ENCODE measurements around the gene RNF214.
"Not testable (repeated sequence)": the region's sequence is repeated elsewhere in the genome, so short reads cannot be mapped to it uniquely, and the experiment has no call there.

The RNF214 gene

DNA sequence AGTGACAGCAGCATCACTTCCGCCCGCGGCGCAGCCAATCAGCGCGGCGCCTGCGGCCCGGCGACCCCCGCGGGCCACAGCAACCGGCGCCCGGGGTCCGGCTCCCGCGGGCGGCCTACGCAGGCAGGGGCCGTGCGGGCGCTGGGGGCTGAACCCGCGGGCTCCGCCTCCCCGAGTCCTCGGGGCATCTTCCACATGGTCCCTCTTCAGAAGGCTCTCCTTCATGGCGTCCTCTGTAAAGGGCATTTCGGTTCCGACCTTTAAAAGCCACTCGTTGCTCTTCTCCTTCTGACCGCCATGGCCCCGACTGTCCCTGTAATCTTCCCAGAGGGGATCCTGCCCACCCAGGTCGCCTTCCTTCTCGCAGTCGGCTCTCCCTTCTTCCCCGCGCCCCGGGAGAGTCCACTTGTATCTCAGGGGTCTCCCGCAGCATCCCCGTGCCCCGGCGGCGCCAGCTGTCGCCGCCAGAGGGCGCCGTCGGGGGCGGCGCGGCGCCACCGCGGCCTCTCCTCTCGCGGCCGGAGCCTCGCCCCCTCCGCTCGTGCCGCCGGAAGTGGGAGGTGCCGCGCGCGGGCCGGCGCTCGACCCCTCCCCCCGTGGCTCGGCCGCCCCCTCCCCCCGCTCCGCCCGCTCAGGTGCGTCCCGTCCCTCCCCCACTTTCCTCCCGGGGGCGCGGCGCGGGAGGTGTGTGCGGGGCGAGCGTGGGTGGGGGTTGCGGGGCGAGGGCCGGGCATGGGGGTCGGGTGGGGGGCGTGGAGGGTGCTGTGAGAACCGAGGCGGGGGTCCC lies at the start of gene RNF214:
Gene RNF214 (plus strand): TSS at position 580 of the 787 bp plus-strand sequence. CDS start 1,602 bp downstream, outside the sequence.
- DNase-seq (ENCODE audit: low read depth in 2 of 2) = peak; percentile 43 to 53

DNA sequence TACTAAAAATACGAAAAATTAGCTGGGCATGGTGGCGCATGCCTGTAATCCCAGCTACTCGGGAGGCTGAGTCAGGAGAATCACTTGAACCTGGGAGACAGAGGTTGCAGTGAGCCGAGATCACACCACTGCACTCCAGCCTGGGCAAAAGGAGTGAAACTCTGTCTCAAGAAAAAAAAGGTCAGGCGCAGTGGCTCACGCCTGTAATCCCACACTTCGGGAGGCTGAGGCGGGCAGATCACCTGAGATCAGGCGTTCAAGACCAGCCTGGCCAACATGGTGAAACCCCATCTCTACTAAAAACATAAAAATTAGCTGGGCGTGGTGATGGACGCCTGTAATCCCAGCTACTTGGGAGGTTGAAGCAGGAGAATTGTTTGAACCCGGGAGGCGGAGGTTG lies 49.3 kb upstream of the RNF214 start:
- not testable (repeated sequence) for DNase-seq (ENCODE audit: low read depth in 2 of 2)

DNA sequence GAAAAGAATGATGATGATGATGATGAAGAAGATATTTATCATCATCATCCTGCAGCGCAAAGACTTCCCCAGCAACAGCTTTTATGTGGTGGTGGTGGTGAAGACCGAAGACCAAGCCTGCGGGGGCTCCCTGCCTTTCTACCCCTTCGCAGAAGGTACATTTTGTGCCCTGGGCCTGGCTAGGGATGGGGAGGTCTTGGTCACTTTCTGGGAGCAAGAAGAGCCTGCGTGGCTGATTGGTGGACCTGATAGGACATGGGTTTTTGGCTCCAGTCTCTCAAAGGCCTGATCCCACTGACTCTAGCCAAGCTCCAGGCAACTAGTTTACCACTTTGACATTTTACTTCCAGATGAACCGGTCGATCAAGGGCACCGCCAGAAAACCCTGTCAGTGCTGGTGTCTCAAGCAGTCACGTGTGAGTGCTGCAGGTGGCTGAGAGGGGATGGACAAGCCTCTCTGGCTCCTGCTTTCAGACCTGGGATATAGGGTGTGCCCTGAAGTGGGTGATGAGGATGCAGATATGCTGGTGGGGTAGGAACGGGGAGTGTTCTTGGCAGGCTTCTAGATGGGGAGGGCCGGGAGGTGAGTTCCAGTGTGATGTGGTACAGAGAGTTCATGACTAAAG lies 48.6 kb upstream of the RNF214 start:
- DNase-seq (ENCODE audit: low read depth in 2 of 2) = no peak

DNA sequence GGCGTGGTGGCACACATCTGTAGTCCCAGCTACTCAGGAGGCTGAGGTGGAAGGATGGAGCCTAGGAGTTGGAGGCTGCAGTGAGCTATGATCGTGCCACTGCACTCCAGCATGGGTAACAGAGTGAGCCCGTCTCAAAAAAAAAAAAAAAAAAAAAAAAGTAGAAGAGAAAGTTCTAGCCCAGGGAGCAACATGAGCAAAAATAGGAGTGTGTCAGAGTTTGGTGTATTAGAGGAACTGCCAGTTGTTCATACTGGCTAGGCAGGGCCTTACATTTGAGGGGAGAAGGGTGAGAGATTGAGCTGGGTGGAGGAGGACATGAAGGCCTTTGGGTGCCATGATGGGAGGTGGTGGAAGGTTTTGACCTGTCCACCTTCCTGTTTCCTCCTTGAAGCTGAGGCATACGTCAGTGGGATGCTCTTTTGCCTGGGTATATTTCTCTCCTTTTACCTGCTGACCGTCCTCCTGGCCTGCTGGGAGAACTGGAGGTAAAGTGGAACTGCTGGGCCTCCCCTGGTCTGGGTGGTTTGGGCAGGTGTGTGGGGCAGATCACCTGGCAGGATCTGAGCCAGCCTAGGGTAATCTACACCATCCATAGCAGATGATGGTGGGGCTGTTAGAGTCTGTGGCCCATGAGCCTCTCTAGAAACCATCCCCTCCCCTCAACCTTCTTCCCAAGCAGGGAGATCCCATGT lies 46.6 kb upstream of the RNF214 start:
- DNase-seq (ENCODE audit: low read depth in 2 of 2) = no peak

DNA sequence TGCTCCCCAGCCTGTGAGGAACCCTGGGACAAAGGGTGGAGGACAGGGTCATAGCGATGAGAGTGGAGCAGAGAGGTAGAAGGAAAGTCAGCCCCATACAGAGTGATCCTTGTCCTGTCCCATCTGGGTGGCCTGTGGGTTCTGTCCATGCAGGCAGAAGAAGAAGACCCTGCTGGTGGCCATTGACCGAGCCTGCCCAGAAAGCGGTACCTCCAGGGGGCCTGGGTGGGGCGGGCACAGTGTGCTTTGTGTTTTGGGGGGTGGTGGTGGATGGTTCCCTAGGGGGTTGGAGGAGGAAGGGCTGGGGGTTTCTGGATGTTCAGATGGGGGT lies 46.1 kb upstream of the RNF214 start:
- no peak for DNase-seq (ENCODE audit: low read depth in 2 of 2)

DNA sequence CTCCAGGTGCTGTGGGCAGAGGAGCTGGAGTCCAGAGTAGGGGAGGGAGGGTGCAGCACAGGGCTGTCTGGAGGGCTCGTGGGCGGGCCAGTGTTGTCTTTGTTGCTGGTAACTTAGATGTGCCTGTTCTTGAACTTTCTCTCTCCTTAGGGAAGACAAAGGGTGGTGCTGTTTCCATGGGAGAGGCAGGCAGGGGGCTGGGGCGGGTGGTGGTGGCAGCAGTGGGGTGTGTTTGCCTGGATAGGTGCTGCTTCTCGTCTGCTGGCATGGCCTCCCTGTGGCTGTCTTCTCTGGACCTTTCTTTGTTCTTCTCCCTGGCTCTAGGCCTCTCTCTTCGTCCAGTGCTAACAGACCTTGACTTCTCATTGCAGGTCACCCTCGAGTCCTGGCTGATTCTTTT lies 45.5 kb upstream of the RNF214 start:
- no peak for DNase-seq (ENCODE audit: low read depth in 2 of 2)

DNA sequence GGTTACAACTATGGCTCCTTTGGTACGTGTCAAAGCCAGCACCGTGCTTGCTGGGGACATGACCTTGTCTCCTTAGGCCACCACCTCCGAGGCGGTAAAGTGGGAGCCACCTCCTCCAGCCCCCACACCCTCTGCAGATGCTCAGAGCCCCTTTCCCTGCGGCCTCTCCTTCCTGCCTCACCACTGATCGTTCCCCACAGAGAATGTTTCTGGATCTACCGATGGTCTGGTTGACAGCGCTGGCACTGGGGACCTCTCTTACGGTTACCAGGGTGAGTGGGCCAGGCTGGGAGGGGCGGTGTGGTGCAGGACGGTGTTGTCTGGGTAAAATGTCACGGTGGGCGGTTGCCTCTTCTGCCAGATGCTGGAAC lies 45.1 kb upstream of the RNF214 start:
- no peak for DNase-seq (ENCODE audit: low read depth in 2 of 2)

DNA sequence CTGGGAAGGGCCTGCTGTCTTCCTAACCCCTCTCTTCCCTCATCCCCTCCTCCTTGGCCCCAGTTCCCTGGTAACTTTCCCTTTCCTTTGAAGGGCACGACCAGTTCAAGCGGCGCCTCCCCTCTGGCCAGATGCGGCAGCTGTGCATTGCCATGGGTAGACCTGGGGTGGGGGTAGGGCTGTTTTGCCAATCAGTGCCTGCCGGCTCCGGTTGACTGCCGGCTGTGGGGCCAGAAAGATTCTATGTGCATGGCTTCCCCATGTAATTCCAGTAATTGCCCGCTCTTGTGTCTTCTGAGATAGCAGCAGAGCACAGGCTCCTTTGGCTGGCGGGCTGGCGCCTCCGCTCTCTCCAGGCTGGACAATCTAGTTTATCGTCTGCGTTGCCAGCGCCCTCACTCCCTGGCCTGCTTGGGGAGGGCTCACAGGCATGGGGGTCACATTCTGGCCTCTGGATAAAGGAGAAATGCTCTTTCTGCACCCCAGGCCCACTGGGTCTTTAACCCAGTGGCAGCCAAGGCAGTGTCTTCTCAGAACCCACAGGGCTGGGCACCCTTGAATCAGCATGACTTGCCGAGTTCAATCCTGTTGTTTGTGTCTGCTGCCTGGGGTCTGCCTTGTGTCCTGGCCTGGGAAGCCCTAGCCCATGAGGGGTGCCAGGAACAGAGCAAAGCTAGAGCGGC lies 44.5 kb upstream of the RNF214 start:
- DNase-seq (ENCODE audit: low read depth in 2 of 2) = no peak

DNA sequence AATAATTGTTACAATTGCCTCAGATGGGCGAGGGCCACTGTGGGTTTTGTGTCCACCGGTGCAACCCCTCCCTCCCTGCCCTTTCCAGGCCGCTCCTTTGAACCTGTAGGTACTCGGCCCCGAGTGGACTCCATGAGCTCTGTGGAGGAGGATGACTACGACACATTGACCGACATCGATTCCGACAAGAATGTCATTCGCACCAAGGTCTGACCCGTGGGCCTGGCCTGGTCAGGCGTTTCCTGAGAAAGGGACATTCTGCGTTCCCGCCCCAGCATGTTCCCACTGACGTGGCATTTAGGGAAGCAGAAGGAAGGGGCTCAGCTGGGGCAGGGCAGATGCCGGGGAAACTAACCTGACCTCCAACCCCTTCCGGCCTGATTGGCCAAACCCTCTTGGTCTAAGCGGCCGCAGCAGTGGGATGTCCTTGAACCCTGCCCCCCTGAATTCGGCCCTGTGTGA lies 43.8 kb upstream of the RNF214 start:
- DNase-seq (ENCODE audit: low read depth in 2 of 2) = no peak

DNA sequence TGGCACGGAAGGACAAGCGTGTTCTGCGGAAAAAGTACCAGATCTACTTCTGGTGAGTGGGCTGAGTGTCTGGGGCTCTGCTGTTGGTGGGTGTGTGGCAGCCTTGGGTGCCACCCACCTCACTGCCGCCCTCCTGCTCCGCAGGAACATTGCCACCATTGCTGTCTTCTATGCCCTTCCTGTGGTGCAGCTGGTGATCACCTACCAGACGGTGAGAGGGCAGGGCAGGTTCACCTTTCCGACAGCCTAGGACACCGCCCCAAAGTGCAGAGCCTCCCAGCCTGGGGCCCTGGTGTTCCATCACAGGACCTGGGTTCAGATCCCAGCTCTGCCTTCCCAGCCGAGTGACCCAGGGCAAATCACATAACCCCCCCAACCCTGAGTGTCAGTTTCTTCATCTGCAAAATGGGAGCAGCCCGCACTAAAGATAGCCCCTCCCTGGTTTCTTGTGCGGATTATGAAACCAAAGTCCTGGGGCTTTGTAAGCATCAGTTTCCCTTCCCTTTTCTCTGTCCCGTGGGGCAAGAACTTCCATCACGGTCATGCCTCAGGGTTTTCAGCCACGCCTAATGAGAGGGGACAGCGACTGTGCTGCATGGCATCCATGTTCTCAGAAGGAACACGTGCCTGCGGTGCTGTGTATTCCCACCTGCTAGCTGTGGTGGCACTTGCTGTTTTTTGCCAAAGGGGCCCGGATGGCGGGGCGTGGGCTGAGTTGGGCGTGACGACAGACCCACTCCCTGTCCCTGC lies 43.1 kb upstream of the RNF214 start:
- no peak for DNase-seq (ENCODE audit: low read depth in 2 of 2)

DNA sequence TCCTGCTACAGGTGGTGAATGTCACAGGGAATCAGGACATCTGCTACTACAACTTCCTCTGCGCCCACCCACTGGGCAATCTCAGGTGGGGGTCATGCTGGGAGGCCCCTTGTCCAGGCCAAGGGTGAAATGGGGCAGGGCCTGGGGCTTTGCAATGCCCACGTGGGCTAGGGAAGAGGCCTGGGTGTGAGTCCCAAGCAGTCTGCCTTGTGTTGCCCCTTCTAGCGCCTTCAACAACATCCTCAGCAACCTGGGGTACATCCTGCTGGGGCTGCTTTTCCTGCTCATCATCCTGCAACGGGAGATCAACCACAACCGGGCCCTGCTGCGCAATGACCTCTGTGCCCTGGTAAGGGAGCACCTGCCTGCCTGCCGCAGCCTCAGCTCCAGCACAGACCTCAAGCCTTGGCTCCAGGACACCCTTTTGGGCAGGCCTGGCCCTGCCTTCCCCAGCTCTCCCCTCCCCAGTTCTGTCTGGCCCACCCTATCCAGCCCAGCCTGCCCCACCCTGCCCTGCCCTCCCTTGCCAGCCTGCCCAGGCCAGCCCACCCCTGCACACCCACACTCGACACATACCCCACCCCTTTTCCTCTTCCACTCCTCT lies 42.4 kb upstream of the RNF214 start:
- DNase-seq (ENCODE audit: low read depth in 2 of 2) = no peak

DNA sequence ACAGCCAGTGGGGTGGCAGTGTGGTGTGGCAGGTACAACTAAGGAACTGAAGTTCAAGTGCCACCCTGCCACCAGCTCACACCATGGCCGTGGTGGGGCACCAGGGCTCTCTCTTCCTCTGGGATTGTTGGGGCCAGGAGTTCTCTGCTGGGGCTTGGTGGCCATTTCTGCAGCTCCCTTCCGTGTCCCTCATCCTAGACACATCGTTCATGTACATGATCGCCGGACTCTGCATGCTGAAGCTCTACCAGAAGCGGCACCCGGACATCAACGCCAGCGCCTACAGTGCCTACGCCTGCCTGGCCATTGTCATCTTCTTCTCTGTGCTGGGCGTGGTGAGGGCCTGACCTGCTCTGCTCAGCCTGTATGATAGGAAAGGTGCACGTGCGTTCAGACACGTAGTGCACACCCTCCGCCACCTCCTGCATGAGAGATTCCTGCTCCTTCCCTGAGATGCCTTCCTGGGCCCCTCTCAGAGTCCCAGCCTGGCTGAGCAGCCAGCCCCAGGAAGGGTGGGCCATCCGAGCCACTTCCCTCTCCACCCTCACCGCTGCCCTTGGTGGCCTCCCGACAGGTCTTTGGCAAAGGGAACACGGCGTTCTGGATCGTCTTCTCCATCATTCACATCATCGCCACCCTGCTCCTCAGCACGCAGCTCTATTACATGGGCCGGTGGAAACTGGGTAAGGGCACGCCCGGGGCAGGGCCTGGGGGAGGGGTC lies 40.6 kb upstream of the RNF214 start:
- no peak for DNase-seq (ENCODE audit: low read depth in 2 of 2)

DNA sequence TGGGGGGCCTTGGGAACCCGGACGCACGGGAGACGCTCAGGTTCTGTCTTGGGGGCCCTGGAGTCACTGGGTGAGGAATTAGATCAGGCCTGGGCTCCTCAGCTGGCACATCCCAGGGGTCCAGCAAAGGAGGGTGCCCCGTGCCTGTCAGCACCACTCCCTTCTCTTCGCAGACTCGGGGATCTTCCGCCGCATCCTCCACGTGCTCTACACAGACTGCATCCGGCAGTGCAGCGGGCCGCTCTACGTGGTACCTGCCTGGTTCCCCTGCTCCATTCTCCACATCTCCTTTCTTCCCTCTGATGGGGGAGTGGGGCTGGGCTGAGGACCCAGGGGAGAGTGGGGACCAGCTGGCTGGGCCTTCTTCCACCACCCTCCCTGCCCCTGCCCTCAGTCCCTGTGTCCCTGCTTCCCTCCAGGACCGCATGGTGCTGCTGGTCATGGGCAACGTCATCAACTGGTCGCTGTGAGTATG lies 40.0 kb upstream of the RNF214 start:
- DNase-seq (ENCODE audit: low read depth in 2 of 2) = no peak

DNA sequence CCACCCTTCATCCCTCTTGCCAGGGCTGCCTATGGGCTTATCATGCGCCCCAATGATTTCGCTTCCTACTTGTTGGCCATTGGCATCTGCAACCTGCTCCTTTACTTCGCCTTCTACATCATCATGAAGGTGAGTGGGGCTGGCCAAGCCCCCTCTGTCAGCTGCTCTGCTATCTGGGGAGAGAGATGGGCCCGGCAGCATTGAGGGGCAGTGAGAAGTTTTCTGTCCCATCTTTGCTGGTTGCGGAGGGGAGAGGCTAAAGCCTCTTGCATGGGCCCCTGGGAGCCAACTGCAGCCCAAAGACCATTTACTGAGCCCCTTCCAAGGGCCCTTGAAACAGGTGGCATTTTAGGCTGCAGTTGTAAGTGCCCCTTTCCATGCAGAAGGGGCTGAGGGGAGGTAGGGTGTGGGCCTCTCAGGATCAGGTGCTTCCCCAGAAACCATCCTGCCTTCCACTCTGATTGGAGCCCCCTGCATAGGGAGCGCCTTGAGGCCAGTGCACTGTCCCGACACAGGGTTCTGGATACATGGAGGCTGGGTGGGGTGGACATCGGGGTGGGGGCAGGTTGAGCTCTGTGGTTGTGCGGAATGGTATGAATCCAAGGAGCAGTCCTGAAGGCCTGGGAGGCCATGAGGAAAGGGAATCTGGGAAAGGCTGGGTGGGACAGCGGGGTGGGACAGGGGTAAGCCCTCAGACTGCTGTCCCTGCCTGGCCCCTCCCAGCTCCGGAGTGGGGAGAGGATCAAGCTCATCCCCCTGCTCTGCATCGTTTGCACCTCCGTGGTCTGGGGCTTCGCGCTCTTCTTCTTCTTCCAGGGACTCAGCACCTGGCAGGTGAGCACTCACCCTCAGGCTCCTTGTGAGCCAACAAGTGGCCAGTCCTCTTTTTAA lies 39.1 kb upstream of the RNF214 start:
- no peak for DNase-seq (ENCODE audit: low read depth in 2 of 2)

DNA sequence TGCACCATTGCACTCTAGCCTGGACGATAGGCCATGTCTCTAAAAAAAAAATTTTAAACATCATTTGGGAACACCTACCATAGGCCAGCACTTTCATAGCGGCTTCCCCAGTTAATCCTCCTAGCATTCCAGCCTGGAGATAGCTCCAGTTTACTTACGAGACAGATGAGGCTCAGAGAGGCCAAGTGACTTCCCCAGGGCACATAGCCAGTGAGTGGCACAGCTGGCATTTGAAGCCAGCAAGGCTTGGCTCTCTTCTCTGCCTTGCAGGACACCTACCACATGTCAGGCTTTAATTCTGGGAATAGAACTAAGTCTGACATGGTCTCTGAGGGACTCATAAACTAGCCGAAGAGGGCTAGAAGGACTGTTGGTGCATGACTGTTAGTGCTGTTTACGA lies 38.2 kb upstream of the RNF214 start:
- DNase-seq (ENCODE audit: low read depth in 2 of 2) = no peak

DNA sequence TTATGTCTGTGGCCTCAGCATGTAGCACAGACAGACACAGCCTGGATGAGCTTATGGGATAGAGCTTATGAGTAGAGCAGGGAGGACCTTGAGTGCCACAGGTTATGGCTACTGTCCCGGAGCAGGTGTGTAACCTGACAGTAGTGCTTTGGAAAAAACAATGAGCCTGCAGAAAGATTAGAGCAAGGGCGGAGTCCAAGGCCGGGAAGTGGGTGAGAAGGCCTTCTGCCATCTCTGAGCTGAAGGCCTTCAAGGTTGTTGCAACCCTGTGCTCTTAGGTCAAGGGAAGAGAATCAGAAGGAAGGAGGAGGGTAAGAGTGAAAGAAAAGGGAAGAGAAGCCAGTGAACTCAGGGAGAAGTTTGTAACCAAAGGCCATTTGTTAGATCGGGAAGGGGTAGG lies 37.2 kb upstream of the RNF214 start:
- DNase-seq (ENCODE audit: low read depth in 2 of 2) = no peak

DNA sequence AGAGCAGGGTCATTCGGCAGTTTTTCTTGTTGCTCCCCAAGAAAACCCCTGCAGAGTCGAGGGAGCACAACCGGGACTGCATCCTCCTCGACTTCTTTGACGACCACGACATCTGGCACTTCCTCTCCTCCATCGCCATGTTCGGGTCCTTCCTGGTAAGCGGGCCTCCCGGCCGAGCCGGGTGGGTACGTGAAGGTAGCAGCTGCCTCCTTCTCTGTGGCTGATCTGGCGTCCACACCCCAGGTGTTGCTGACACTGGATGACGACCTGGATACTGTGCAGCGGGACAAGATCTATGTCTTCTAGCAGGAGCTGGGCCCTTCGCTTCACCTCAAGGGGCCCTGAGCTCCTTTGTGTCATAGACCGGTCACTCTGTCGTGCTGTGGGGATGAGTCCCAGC lies 36.7 kb upstream of the RNF214 start:
- DNase-seq (ENCODE audit: low read depth in 2 of 2) = no peak

DNA sequence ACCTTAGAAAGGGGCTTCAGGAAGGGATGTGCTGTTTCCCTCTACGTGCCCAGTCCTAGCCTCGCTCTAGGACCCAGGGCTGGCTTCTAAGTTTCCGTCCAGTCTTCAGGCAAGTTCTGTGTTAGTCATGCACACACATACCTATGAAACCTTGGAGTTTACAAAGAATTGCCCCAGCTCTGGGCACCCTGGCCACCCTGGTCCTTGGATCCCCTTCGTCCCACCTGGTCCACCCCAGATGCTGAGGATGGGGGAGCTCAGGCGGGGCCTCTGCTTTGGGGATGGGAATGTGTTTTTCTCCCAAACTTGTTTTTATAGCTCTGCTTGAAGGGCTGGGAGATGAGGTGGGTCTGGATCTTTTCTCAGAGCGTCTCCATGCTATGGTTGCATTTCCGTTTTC lies 35.5 kb upstream of the RNF214 start:
- DNase-seq (ENCODE audit: low read depth in 2 of 2) = no peak

All from fibroblast of skin of left quadriceps (primary cell).